ENCODE results near the gene SMCR8. TPM values are rescaled to one million over a fixed set of nuclear protein-coding genes. Genes with fewer than 3 reads are reported as not detected.

Gene SMCR8
- total RNA-seq, 1 experiment from 2014 or later, result 22.4 TPM

- H2BK120ac ChIP-seq (ENCODE audit: low read depth, low read length, poor library complexity, severe bottlenecking), result no peak overlapping the region
- Mint-ChIP-seq H3K27me3 (ENCODE audit: low read depth) (peaks cover 1% of the 10 kb centered on the region; the same call in 1 of the 2 replicates), H3K27ac (peak overlapping the region in 1 of 3 experiments; percentile 66; a peak in 2 of 7 replicates), H3K4me3 (no peak overlapping the region), H3K36me3 (ENCODE audit: insufficient read depth in 1 of 3, low read depth in 3 of 3) (peaks cover 27 to 78% (median 49%) of the 10 kb centered on the region in 3 experiments), H3K4me1 (no peaks in the 10 kb centered on the region), H3K9me3 (no peaks in the 10 kb centered on the region; a peak in 1 of 5 replicates)
- no peak overlapping the region for H2AFZ ChIP-seq (ENCODE audit: low read length)
- H4K91ac ChIP-seq (ENCODE audit: insufficient read length, low read depth, low read length), result no peak overlapping the region
- H3K23ac ChIP-seq (ENCODE audit: insufficient read length, low read depth, low read length), result no peak overlapping the region
- no peak for TF ChIP-seq CTCF (conservative IDR thresholded peaks at IDR 0.05)
- no peak overlapping the region for H3K27ac ChIP-seq (ENCODE audit: insufficient read length, low read depth, low read length)
- H3K79me2 ChIP-seq (ENCODE audit: insufficient read depth, low read length), result no peaks in the 10 kb centered on the region
- H3K9ac ChIP-seq (ENCODE audit: extremely low read depth, insufficient read length, low read length), result no peak overlapping the region
- H3K4me2 ChIP-seq (ENCODE audit: insufficient read depth, insufficient read length, low read length), result no peak overlapping the region
- no peak overlapping the region for H2BK15ac ChIP-seq (ENCODE audit: low read depth, low read length)
- no peak overlapping the region for H2BK20ac ChIP-seq (ENCODE audit: low read depth, low read length, poor library complexity, severe bottlenecking)
- no peaks in the 10 kb centered on the region for H4K20me1 ChIP-seq (ENCODE audit: control insufficient read depth, insufficient read depth, insufficient read length)
- H4K8ac ChIP-seq (replicated peaks; ENCODE audit: insufficient read length, low read depth, low read length), result no peak overlapping the region
- no peak overlapping the region for H2BK12ac ChIP-seq (ENCODE audit: insufficient read length, low read depth, low read length)
- no peak overlapping the region for H3T11ph ChIP-seq (ENCODE audit: low read length)
- no CpG with 5 or more reads among the region's 6 CpGs for WGBS (ENCODE audit: extremely low coverage, insufficient read length, low lambda C conversion rate)
- no peaks in the 10 kb centered on the region for H3K79me1 ChIP-seq (ENCODE audit: insufficient read depth, low read depth, low read length, poor library complexity, severe bottlenecking)
- H3K23me2 ChIP-seq (ENCODE audit: insufficient read length, low read depth, low read length, poor library complexity, severe bottlenecking), result no peaks in the 10 kb centered on the region
- H3K18ac ChIP-seq (ENCODE audit: insufficient read length, low read depth, low read length), result no peak overlapping the region
- H2AK5ac ChIP-seq (ENCODE audit: insufficient read length, low read length), result no peak overlapping the region
- no peaks in the 10 kb centered on the region for H3K4me1 ChIP-seq (ENCODE audit: insufficient read depth, low read length)
- H3K27me3 ChIP-seq (ENCODE audit: insufficient read depth, low read length), result no peaks in the 10 kb centered on the region
- H3K9me3 ChIP-seq (ENCODE audit: control insufficient read depth, low read depth, low read length), result no peaks in the 10 kb centered on the region
- H2BK5ac ChIP-seq (ENCODE audit: insufficient read length, low read length), result no peak overlapping the region
- no peak for DNase-seq
- H3K56ac ChIP-seq (ENCODE audit: insufficient read length, low read depth, low read length), result no peak overlapping the region
- no peak overlapping the region for H3K14ac ChIP-seq (ENCODE audit: insufficient read depth, low read length)
- H3K4ac ChIP-seq (ENCODE audit: low read depth, low read length), result no peak overlapping the region
- H4K5ac ChIP-seq (ENCODE audit: insufficient read length, low read depth, low read length), result no peak overlapping the region
Measured at GRCh38 chr17:18326572-18326971, 11.5 kb downstream of the SMCR8 start.
